HG03342 (cell line): ENCODE data around the gene FRMD4A.

Source experiments
- ATAC-seq: cut with Tn5 transposase; IDR thresholded peaks from one replicate; pipeline ENCODE4 v1.9.1; 2021; ENCODE audit warnings: mild to moderate bottlenecking, moderate library complexity; ENCODE audit not compliant: unreplicated experiment

The FRMD4A gene

GRCh38 chr10:13994932-13995331 is 335.8 kb downstream of the FRMD4A start:
- ATAC-seq: no peak

- no peak for ATAC-seq
These were observed 337.0 kb downstream of the FRMD4A start for GRCh38 chr10:13993673-13994089.

DNA sequence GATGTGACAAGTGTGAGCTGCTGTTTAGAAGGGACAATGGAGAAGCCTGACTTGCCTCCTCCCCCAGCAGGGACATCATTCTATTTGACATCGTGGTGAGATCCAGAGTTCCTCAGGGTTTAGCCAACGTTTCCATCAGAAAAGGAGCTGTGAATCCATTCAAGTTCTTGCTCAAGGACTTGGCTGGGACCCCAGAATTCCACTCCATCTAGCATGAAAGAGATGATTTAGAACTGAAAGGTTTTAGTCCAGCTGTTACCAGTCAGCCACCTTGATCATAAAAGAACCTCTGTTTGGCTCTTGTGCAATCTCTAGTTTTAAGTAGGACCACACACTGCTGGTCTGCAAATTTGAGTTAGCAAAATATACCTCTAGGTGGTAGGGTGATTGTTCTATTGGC is 337.6 kb downstream of the FRMD4A start:
- ATAC-seq: no peak

GRCh38 chr10:13991353-13991752 is 339.4 kb downstream of the FRMD4A start:
- ATAC-seq: no peak

DNA sequence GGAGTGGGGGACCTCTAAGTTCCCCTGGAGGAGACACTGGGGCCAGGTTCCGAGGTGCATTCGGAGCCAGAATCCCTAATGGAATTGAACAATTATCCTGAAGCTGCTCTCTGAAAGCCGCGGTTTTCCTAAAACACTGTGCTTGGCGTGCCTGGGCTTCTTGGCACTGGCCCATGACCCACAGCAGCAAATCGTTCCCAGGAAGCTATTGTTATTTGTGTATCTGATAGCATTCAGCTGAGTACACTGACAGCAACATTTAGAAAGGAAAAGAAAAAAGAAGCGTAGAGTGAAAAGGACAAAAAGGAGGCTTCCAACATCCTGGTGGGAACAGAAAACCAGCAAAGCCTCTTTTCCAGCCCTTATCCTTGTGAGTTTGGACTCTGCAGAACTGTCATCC is 339.8 kb downstream of the FRMD4A start:
- no peak for ATAC-seq

- ATAC-seq: no peak
These were observed 340.3 kb downstream of the FRMD4A start for GRCh38 chr10:13990392-13990805.

- no peak for ATAC-seq
These were observed 341.1 kb downstream of the FRMD4A start for GRCh38 chr10:13989616-13990015.

GRCh38 chr10:13987446-13987845 is 343.3 kb downstream of the FRMD4A start:
- ATAC-seq: no peak

GRCh38 chr10:13984647-13985155 is 346.0 kb downstream of the FRMD4A start:
- no peak for ATAC-seq

- no peak for ATAC-seq
These were observed 347.7 kb downstream of the FRMD4A start for GRCh38 chr10:13983035-13983434.

DNA sequence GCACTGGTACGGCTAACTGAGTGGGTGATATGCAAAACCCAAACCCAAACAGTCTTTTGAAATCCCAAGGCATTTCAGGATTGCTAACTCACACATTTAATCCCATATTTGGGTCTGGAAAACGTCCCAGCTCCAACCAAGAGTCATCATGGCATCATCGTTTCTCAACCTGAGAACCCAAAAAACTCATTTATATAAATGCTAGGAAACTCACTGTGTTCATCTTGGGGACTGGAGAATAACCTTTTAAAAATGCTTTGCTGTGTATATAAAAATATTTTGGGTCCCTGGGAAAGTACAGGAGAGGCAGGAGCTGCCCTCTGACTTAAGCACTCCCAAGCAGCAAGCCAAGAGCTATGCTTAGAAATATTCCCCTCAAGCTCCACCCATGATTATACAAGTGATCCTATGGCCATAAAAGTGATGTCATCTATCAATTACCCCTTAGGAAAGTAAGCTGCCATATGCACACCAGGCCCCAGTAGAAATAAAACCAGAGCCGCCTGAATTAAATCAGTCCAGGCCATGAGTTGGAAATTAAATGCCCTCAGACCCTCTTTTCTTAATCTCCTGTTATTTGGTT is 352.1 kb downstream of the FRMD4A start:
- no peak for ATAC-seq

GRCh38 chr10:13977861-13978532 is 352.7 kb downstream of the FRMD4A start:
- ATAC-seq: no peak

DNA sequence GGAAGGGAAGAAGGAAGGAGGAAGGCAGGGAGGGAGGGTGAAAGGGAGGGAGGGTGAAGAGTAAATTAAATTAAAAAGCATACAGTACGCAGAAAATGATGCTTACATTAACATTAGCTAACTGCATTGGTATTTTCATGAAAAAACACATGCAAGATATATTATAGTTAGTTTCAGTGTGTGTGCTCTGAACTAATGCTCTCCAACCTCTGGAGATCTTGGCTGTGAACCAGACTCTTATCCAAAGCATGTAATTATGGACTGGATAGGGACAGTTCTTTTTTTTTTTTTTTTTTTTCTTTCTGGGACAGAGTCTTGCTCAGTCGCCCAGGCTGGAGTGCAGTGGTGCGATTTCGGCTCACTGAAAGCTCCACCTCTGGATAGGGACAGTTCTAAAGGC is 357.0 kb downstream of the FRMD4A start:
- no peak for ATAC-seq

GRCh38 chr10:13972609-13973008 is 358.1 kb downstream of the FRMD4A start:
- no peak for ATAC-seq

DNA sequence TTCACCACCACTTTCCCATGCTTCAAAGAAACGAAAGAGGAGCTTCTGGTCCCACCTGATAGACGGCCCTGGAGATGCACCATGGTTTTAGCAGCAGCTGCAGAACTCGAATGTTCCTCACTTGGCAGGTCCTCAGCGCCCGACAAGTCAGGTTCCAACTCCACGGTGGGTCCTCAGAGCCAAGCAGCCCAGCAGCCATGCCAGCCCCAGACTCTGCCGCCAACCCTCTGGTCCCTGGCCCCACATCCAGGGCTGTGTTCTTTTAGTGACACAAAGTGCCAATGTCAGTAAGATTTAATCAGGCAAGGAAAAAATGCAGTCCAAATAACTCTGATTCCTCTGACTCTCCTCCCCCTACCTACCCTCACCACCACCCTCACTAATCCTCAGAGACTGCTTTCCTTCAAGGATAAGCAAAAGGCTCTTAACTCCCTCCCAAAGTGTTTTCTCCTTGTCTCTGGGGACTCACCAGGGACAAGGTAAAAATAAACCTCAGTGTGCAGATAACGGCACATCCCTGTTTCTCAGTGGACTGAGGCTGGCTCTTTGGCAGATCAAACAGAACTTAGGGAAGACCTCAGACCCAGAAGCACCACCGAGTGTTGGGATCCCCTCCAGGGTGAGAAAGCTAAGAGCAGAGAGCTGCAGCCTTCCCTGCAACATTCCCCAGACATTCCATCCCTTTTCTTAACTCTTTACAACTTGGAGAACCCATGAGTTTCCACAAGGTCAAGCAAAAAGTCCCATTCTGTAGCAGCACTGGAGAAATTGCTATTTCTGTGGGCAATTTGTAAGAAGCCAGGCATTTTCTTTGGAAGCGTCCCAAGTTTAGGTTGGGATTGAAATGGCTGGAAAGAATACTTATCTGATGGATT is 358.9 kb downstream of the FRMD4A start:
- no peak for ATAC-seq

GRCh38 chr10:13970957-13971353 is 359.8 kb downstream of the FRMD4A start:
- no peak for ATAC-seq

- no peak for ATAC-seq
These were observed 360.3 kb downstream of the FRMD4A start for GRCh38 chr10:13970236-13970956.

DNA sequence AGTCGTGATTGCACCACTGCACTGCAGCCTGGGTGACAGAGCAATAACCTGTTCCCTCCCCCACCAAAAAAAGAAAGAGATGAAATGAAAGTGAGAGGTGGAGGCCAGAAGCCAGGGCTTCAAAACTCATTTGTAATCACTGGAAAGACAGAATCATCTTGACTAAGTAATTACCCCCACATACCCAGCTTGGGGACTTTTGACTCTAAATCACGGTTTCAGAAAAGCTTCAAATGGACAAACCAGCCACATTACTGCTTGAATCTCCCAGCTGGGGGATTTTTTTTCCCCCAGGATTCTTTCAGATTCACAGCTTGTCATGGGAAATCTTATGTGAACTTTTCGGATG is 361.0 kb downstream of the FRMD4A start:
- no peak for ATAC-seq

GRCh38 chr10:13969118-13969791 is 361.5 kb downstream of the FRMD4A start:
- no peak for ATAC-seq

DNA sequence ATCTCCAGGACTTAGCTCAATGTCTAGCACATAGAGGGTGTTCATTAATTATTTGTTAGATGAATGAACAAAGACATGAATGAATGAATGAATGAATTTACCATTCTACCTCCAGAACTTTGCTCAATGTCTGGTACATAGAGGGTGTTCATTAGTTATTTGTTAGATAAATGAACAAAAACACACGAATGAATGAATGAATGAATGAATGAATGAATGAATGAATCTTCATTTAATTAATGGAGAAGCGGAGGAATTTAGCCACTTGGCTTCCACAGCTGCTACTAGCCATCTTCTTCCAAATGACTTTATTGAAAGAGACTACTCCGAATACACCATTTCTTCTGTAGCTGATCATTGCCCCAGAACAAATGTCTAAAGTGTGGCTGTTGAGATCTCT is 368.9 kb downstream of the FRMD4A start:
- ATAC-seq: no peak

GRCh38 chr10:13961097-13961496 is 369.6 kb downstream of the FRMD4A start:
- no peak for ATAC-seq
